ENCODE data around the gene PRKCQ.

Gene PRKCQ

DNA sequence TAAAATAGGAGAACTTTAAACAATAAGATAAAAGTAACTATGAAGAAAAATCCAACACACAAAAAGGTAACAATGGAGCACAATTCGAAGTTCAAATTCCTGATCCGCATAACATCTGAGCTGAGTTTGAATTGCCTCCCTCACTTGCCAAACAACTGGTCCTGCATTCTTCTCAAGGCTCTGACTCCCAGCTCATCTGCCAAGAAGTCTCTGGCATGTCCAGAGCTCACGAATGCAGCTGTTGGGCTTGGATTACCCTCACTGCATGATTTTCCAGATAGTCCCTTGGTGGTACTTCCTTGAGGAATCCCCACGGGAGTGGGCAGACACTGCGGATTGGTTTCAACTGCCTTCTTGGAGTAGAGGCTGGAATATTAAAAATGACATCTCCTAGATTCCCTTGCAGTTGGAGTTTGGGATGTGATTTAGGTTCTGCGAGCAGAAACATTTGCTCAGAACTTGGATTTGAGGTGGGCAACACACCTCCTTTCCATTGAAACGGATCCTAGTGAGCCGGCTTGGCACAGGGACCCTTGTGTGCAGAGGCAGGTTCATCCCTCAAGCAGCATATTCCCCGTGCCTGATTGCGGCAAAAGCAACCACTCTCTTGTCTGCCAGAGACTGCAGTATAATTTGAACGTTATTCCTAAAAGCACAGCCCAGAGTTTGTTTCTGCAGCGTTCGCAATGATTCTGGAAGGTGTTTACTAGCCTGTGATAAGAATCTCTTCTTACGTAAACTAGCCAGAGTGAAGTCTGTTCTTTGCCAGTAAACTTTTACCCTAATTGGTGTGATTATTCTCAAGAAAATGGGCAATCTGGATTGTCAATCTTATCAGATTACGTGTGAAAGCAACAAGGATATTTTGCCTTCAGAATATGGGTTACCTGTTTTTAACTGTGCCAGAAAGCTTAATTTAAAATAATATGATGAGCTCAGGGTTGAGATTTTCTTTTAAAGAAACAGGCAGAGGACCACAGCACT, 23.4 kb upstream of the PRKCQ start:
- no peak for DNase-seq (ENCODE audit: low read depth)
- TF ChIP-seq CTCF (conservative IDR thresholded peaks at IDR 0.05; ENCODE audit: low read length), result no peak
- H3K4me3 ChIP-seq (ENCODE audit: low read length), result no peak overlapping the region

- no peak overlapping the region for H3K4me3 ChIP-seq (ENCODE audit: low read length)
- DNase-seq (ENCODE audit: low read depth), result no peak
- TF ChIP-seq CTCF (conservative IDR thresholded peaks at IDR 0.05; ENCODE audit: low read length), result no peak
Observed at GRCh38 chr10:6602700-6603084, 22.6 kb upstream of the PRKCQ start.

DNA sequence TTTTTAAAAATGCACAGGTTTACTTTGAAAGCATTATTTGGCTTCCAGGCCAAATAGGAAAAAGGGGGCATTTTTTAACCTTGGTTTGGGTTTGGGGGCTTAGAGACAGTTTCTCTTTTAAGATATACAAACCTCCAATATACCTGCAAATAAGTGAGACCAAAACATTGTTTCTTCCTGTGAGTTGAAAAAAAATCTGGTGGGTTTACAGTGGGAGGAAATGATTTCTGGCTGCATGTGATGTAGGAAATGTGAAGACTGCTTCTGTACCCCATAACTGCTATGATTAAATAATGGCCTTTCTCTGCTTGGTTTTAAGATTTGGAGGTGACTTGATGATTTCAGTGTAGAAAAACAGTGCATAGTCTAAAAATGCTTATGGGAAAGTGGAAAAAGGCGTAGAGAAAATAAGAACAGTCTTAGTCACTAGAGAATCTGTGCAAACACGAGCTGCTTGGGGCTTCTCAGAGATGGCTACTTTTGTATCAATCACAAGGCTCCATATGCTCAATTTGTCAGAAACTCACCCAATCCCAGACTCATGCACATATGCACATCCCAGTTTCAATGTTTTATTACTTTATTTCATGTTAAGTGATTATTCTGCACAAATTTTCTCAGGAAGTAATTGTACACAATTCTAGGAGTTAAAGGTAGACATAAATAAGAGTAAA, 22.1 kb upstream of the PRKCQ start:
- no peak for TF ChIP-seq CTCF (conservative IDR thresholded peaks at IDR 0.05; ENCODE audit: low read length)
- H3K4me3 ChIP-seq (ENCODE audit: low read length), result no peak overlapping the region
- DNase-seq (ENCODE audit: low read depth), result no peak

DNA sequence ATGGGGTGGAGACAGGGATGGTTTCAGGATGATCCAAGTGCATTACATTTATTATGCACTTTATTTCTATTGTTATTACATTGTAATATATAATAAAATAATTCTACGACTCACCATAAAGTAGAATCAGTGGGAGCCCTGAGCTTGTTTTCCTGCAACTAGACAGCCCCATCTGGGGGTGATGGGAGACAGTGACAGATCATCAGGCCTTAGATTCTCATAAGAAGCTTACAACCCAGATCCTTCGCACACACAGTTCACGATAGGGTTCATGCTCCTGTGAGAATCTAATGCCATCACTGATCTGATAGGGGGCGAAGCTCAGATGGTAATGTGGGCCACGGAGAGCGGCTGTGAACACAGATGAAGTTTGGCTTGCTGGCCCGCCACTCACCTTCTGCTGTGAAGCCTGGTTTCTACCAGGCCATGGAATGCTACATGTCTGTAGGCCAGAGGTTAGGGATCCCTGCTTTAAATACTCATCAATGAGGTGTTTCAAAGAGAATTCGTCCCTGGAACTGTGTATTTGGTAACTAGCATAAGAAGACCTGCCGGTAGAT, 21.2 kb upstream of the PRKCQ start:
- H3K4me3 ChIP-seq (ENCODE audit: low read length), result no peak overlapping the region
- no peak for DNase-seq (ENCODE audit: low read depth)
- no peak for TF ChIP-seq CTCF (conservative IDR thresholded peaks at IDR 0.05; ENCODE audit: low read length)

GRCh38 chr10:6600224-6600987, 20.3 kb upstream of the PRKCQ start:
- no peak overlapping the region for H3K4me3 ChIP-seq (ENCODE audit: low read length)
- no peak for DNase-seq (ENCODE audit: low read depth)
- TF ChIP-seq CTCF (conservative IDR thresholded peaks at IDR 0.05; ENCODE audit: low read length), result no peak

- H3K4me3 ChIP-seq (ENCODE audit: low read length), result no peak overlapping the region
- DNase-seq (ENCODE audit: low read depth), result no peak
- no peak for TF ChIP-seq CTCF (conservative IDR thresholded peaks at IDR 0.05; ENCODE audit: low read length)
Observed at GRCh38 chr10:6598679-6599078, 18.6 kb upstream of the PRKCQ start.
